Posterior vena cava (tissue), 2 donors: ENCODE measurements around the gene TRIM6. TPM values are rescaled to one million over a fixed set of nuclear protein-coding genes. Genes with fewer than 3 reads are reported as not detected.
"Not testable (repeated sequence)": the region's sequence is repeated elsewhere in the genome, so short reads cannot be mapped to it uniquely, and the experiment has no call there.

Experiments used
- DNase-seq: peaks from one replicate; pipeline ENCODE4 v3.0.0-alpha.2; 2020; ENCODE audit warnings: low spot score
- intact Hi-C, 2 donors: fragments of 100-400 bp; cut with DNase I; formaldehyde crosslinking; loops; one replicate each; pipeline versions ENCODE4 v1.14.1 to v1.14.2; 2022 to 2023
- total RNA-seq, 2 donors: library from RNA; stranded (reverse); fragmentation: NEBNext Ultra II Directional; extraction: Animal tissue kit (Norgen Biotek cat#: 25700); gene quantifications; one replicate each; pipeline ENCODE4 v1.2.1, GENCODE V29; 2021
- donor health status: DM: yes; HTN: yes; CAD: no.
- donor health status: DM: yes; HTN: yes; CAD: no.

Gene TRIM6
- total RNA-seq, 2 donors from 2014 or later, result 1.8 to 3.2 TPM

- intact Hi-C loops, result no loop called here
Observed at GRCh38 chr11:5643585-5643984, 47.1 kb downstream of the TRIM6 start.

GRCh38 chr11:5646139-5646538 is 49.7 kb downstream of the TRIM6 start:
- DNase-seq, result no peak
- intact Hi-C loops, result no loop called here

More at GRCh38 chr11:5643585-5643984, 47.1 kb downstream of the TRIM6 start:
- DNase-seq, result no peak

GRCh38 chr11:5655474-5655873 is 59.0 kb downstream of the TRIM6 start:
- no peak for DNase-seq
- intact Hi-C loops, result no loop called here

GRCh38 chr11:5656956-5657355 is 60.5 kb downstream of the TRIM6 start:
- intact Hi-C loops, DNase-seq: not testable (repeated sequence)

- DNase-seq, result no peak
- intact Hi-C loops, result no loop called here
Observed at GRCh38 chr11:5658318-5658717, 61.9 kb downstream of the TRIM6 start.

Other genes starting within 250 kb of the TRIM6 start
- not detected for gene OR51B6, start 245.1 kb upstream of the TRIM6 start, total RNA-seq
- gene OR51M1, start 212.8 kb upstream of the TRIM6 start, total RNA-seq, result not detected
- not detected for gene OR51Q1, start 174.5 kb upstream of the TRIM6 start, total RNA-seq
- not detected for gene OR51I1, start 155.1 kb upstream of the TRIM6 start, total RNA-seq
- gene OR51I2, start 147.3 kb upstream of the TRIM6 start, total RNA-seq, result not detected
- gene OR52D1, start 108.0 kb upstream of the TRIM6 start, total RNA-seq, result not detected
- gene UBQLN3, start 86.7 kb upstream of the TRIM6 start, total RNA-seq, result under 1 TPM in 1 of 2 donors, not detected in 1; 0.38 TPM
- gene UBQLNL, start 79.9 kb upstream of the TRIM6 start, total RNA-seq, result under 1 TPM; 0.32 to 0.38 TPM
- gene OR52H1, start 48.1 kb upstream of the TRIM6 start, total RNA-seq, result under 1 TPM; 0.24 to 0.51 TPM
- gene OR52B6, start 15.8 kb upstream of the TRIM6 start, total RNA-seq, result not detected
- 1 to 10 TPM; 4.1 to 4.5 TPM for gene TRIM34, start 28.4 kb downstream of the TRIM6 start, total RNA-seq
- gene TRIM5, start 88.4 kb downstream of the TRIM6 start, total RNA-seq, result 10 to 100 TPM; 18.1 to 20.2 TPM
- gene TRIM22, start 93.2 kb downstream of the TRIM6 start, total RNA-seq, result 10 to 100 TPM; 40.7 to 60.4 TPM
- gene OR56B1, start 139.8 kb downstream of the TRIM6 start, total RNA-seq, result under 1 TPM in 1 of 2 donors, not detected in 1; 0.19 TPM
- gene OR52N4, start 157.6 kb downstream of the TRIM6 start, total RNA-seq, result under 1 TPM in 1 of 2 donors, not detected in 1; 0.24 TPM
- gene OR52N5, start 186.7 kb downstream of the TRIM6 start, total RNA-seq, result not detected
- gene OR52N1, start 194.6 kb downstream of the TRIM6 start, total RNA-seq, result not detected
- gene OR52N2, start 212.3 kb downstream of the TRIM6 start, total RNA-seq, result not detected
- gene OR52E6, start 245.3 kb downstream of the TRIM6 start, total RNA-seq, result not detected